ENCODE results near the gene TMPRSS11E. TPM values are rescaled to one million over a fixed set of nuclear protein-coding genes. Genes with fewer than 3 reads are reported as not detected.
"Not testable (repeated sequence)": the region's sequence is repeated elsewhere in the genome, so short reads cannot be mapped to it uniquely, and the experiment has no call there.

The TMPRSS11E gene
- total RNA-seq, 1 experiment from 2014 or later = 2.3 TPM

DNA sequence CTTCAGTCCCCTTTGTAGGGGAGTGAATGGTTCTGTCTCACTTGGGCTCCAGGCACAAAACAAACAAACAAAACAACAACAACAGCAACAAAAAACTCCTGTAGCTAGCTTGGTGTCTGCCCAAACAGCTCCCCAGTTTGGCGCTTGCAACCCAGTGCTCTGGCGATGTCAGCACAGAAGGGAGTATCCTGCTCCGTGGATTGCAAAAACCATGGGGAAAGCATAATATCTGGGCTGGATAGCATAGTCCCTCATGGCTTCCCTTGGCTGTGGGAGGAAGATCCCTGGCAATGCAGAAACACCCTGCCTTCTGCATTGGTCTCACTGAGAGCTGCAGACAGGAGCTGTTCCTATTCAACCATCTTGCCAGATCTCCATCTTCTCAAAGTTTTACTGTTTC is 89.1 kb downstream of the TMPRSS11E start:
- Histone ChIP-seq H4K8ac (replicated peaks; ENCODE audit: insufficient read length, low read depth, low read length) (no peak overlapping the region), H2BK5ac (ENCODE audit: insufficient read length, low read length) (no peak overlapping the region), H3K18ac (ENCODE audit: insufficient read length, low read depth, low read length) (no peak overlapping the region), H2BK12ac (ENCODE audit: insufficient read length, low read depth, low read length) (no peak overlapping the region), H4K20me1 (ENCODE audit: control insufficient read depth, insufficient read depth, insufficient read length) (no peaks in the 10 kb centered on the region), H3K79me1 (ENCODE audit: insufficient read depth, low read depth, low read length, poor library complexity, severe bottlenecking) (no peaks in the 10 kb centered on the region), H3K4ac (ENCODE audit: low read depth, low read length) (no peak overlapping the region), H3K79me2 (ENCODE audit: insufficient read depth, low read length) (no peaks in the 10 kb centered on the region), H2AK5ac (ENCODE audit: insufficient read length, low read length) (no peak overlapping the region), H3K9ac (ENCODE audit: extremely low read depth, insufficient read length, low read length) (no peak overlapping the region), H3T11ph (ENCODE audit: low read length) (no peak overlapping the region), H3K4me1 (ENCODE audit: insufficient read depth, low read length) (no peaks in the 10 kb centered on the region), H3K14ac (ENCODE audit: insufficient read depth, low read length) (no peak overlapping the region), H3K4me2 (ENCODE audit: insufficient read depth, insufficient read length, low read length) (no peak overlapping the region), H3K23ac (ENCODE audit: insufficient read length, low read depth, low read length) (no peak overlapping the region), H4K91ac (ENCODE audit: insufficient read length, low read depth, low read length) (no peak overlapping the region), H3K27ac (ENCODE audit: insufficient read length, low read depth, low read length) (no peak overlapping the region), H2BK120ac (ENCODE audit: low read depth, low read length, poor library complexity, severe bottlenecking) (no peak overlapping the region), H2BK15ac (ENCODE audit: low read depth, low read length) (no peak overlapping the region), H2BK20ac (ENCODE audit: low read depth, low read length, poor library complexity, severe bottlenecking) (no peak overlapping the region), H3K9me3 (ENCODE audit: control insufficient read depth, low read depth, low read length) (no peaks in the 10 kb centered on the region), H3K56ac (ENCODE audit: insufficient read length, low read depth, low read length) (no peak overlapping the region), H4K5ac (ENCODE audit: insufficient read length, low read depth, low read length) (no peak overlapping the region), H3K23me2 (ENCODE audit: insufficient read length, low read depth, low read length, poor library complexity, severe bottlenecking) (no peaks in the 10 kb centered on the region), H3K27me3 (ENCODE audit: insufficient read depth, low read length) (no peaks in the 10 kb centered on the region), H2AFZ (ENCODE audit: low read length) (no peak overlapping the region)
- Mint-ChIP-seq H3K4me3 (no peak overlapping the region), H3K27me3 (ENCODE audit: low read depth) (no peaks in the 10 kb centered on the region), H3K4me1 (no peaks in the 10 kb centered on the region), H3K27ac (no peak overlapping the region), H3K9me3 (no peaks in the 10 kb centered on the region), H3K36me3 (ENCODE audit: insufficient read depth in 1 of 3, low read depth in 3 of 3) (no peaks in the 10 kb centered on the region)
- TF ChIP-seq, protein P1, sequence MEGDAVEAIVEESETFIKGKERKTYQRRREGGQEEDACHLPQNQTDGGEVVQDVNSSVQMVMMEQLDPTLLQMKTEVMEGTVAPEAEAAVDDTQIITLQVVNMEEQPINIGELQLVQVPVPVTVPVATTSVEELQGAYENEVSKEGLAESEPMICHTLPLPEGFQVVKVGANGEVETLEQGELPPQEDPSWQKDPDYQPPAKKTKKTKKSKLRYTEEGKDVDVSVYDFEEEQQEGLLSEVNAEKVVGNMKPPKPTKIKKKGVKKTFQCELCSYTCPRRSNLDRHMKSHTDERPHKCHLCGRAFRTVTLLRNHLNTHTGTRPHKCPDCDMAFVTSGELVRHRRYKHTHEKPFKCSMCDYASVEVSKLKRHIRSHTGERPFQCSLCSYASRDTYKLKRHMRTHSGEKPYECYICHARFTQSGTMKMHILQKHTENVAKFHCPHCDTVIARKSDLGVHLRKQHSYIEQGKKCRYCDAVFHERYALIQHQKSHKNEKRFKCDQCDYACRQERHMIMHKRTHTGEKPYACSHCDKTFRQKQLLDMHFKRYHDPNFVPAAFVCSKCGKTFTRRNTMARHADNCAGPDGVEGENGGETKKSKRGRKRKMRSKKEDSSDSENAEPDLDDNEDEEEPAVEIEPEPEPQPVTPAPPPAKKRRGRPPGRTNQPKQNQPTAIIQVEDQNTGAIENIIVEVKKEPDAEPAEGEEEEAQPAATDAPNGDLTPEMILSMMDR (conservative IDR thresholded peaks at IDR 0.05) = no peak
- no CpG with 5 or more reads among the region's 3 CpGs for WGBS (ENCODE audit: extremely low coverage, insufficient read length, low lambda C conversion rate)
- no peak for DNase-seq

DNA sequence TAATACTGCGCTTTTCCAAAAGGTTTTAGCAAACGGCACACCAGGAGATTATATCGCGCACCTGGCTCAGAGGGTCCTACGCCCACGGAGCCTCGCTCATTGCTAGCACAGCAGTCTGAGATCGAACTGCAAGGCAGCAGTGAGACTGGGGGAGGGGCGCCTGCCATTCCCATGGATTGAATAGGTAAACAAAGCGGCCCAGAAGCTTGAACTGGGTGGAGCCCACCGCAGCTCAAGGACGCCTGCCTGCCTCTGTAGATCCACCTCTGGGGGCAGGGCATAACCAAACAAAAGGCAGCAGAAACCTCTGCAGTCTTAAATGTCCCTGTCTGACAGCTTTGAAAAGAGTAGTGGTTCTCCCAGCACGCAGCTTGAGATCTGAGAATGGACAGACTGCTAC is 95.5 kb downstream of the TMPRSS11E start:
- not testable (repeated sequence) for H3K27me3 Mint-ChIP-seq (ENCODE audit: low read depth); H3T11ph ChIP-seq (ENCODE audit: low read length); H3K4me2 ChIP-seq (ENCODE audit: insufficient read depth, insufficient read length, low read length); H3K23ac ChIP-seq (ENCODE audit: insufficient read length, low read depth, low read length); H3K9me3 Mint-ChIP-seq; H3K36me3 Mint-ChIP-seq (ENCODE audit: insufficient read depth in 1 of 3, low read depth in 3 of 3); H3K23me2 ChIP-seq (ENCODE audit: insufficient read length, low read depth, low read length, poor library complexity, severe bottlenecking); H2BK5ac ChIP-seq (ENCODE audit: insufficient read length, low read length); DNase-seq; H3K4me3 Mint-ChIP-seq; H2AK5ac ChIP-seq (ENCODE audit: insufficient read length, low read length); H3K56ac ChIP-seq (ENCODE audit: insufficient read length, low read depth, low read length); H4K8ac ChIP-seq (replicated peaks; ENCODE audit: insufficient read length, low read depth, low read length); H4K20me1 ChIP-seq (ENCODE audit: control insufficient read depth, insufficient read depth, insufficient read length); H3K27ac Mint-ChIP-seq; H3K4me1 Mint-ChIP-seq; H4K5ac ChIP-seq (ENCODE audit: insufficient read length, low read depth, low read length); H3K79me1 ChIP-seq (ENCODE audit: insufficient read depth, low read depth, low read length, poor library complexity, severe bottlenecking); H3K27me3 ChIP-seq (ENCODE audit: insufficient read depth, low read length); H2BK20ac ChIP-seq (ENCODE audit: low read depth, low read length, poor library complexity, severe bottlenecking); H2BK15ac ChIP-seq (ENCODE audit: low read depth, low read length); H4K91ac ChIP-seq (ENCODE audit: insufficient read length, low read depth, low read length); H3K9me3 ChIP-seq (ENCODE audit: control insufficient read depth, low read depth, low read length); H3K18ac ChIP-seq (ENCODE audit: insufficient read length, low read depth, low read length); H3K27ac ChIP-seq (ENCODE audit: insufficient read length, low read depth, low read length); H2AFZ ChIP-seq (ENCODE audit: low read length); H3K9ac ChIP-seq (ENCODE audit: extremely low read depth, insufficient read length, low read length); H3K4me1 ChIP-seq (ENCODE audit: insufficient read depth, low read length); H2BK120ac ChIP-seq (ENCODE audit: low read depth, low read length, poor library complexity, severe bottlenecking); H3K14ac ChIP-seq (ENCODE audit: insufficient read depth, low read length); H3K4ac ChIP-seq (ENCODE audit: low read depth, low read length); H3K79me2 ChIP-seq (ENCODE audit: insufficient read depth, low read length); H2BK12ac ChIP-seq (ENCODE audit: insufficient read length, low read depth, low read length)
- WGBS (ENCODE audit: extremely low coverage, insufficient read length, low lambda C conversion rate) = no CpG with 5 or more reads among the region's 13 CpGs

Data from H9 (cell line).